Natural killer cell (primary cell): ENCODE measurements around the gene GRAPL. TPM values are rescaled to one million over a fixed set of nuclear protein-coding genes. Genes with fewer than 3 reads are reported as not detected.
"Not testable (repeated sequence)": the region's sequence is repeated elsewhere in the genome, so short reads cannot be mapped to it uniquely, and the experiment has no call there.

Source experiments
- ATAC-seq, 3 donors: fragments of 150-1000 bp in 2 of 3; fragments of 200-7000 bp in 1 of 3; cut with Tn5 transposase; 1 replicate in 1 of 3; 2 replicates in 2 of 3; pipeline ENCODE4 v1.10.0; 2021; ENCODE audit warnings: mild to moderate bottlenecking in 2 of 3, moderate library complexity in 2 of 3
- DNase-seq, 2 donors: peaks; one replicate each; pipeline versions ENCODE4 v3.0.0 to v3.0.0-alpha.2; 2013 to 2021; ENCODE audit warnings: mixed read lengths in 1 of 2
- H3K27ac ChIP-seq: one replicate; pipeline ENCODE4 v1.5.1; 2013; ENCODE audit warnings: mild to moderate bottlenecking, low read length
- H3K27me3 ChIP-seq: one replicate; pipeline ENCODE4 v1.6.1; 2013; ENCODE audit warnings: low read length; ENCODE audit not compliant: control insufficient read depth, insufficient read depth
- H3K36me3 ChIP-seq: one replicate; pipeline ENCODE4 v1.6.1; 2013; ENCODE audit warnings: low read length; ENCODE audit not compliant: control insufficient read depth, insufficient read depth
- H3K4me1 ChIP-seq: one replicate; pipeline ENCODE4 v1.6.1; 2013; ENCODE audit warnings: low read length; ENCODE audit not compliant: control insufficient read depth, insufficient read depth
- H3K4me3 ChIP-seq: one replicate; pipeline ENCODE4 v1.5.1; 2013; ENCODE audit warnings: low read length
- H3K9me3 ChIP-seq: one replicate; pipeline ENCODE4 v1.6.1; 2013; ENCODE audit warnings: low read length; ENCODE audit not compliant: control insufficient read depth, insufficient read depth
- H3K27ac Mint-ChIP-seq, 2 donors: one replicate each; pipeline ENCODE4 v1.8.0; 2022; ENCODE audit warnings: mild to moderate bottlenecking in 2 of 2, mixed read lengths in 2 of 2, moderate library complexity in 1 of 2
- H3K27me3 Mint-ChIP-seq, 2 donors: one replicate each; pipeline ENCODE4 v1.8.0; 2022; ENCODE audit warnings: low read depth in 2 of 2, mixed read lengths in 2 of 2
- H3K36me3 Mint-ChIP-seq: one replicate; pipeline ENCODE4 v1.8.0; 2022; ENCODE audit warnings: mixed read lengths
- H3K4me1 Mint-ChIP-seq, 2 donors: one replicate each; pipeline ENCODE4 v1.8.0; 2022; ENCODE audit warnings: mixed read lengths in 2 of 2
- H3K4me3 Mint-ChIP-seq: one replicate; pipeline ENCODE4 v1.8.0; 2022; ENCODE audit warnings: mild to moderate bottlenecking, moderate library complexity, mixed read lengths
- H3K9me3 Mint-ChIP-seq, 2 donors: one replicate each; pipeline ENCODE4 v1.8.0; 2022; ENCODE audit warnings: mixed read lengths in 2 of 2
- WGBS: methylation state at CpG from one replicate; pipeline ENCODE4 v1.1.7; 2013; ENCODE audit warnings: missing lambda C conversion rate; ENCODE audit not compliant: insufficient coverage; 5-methylcytosine and 5-hydroxymethylcytosine counted together
- intact Hi-C: fragments of 100-400 bp; cut with micrococcal nuclease; formaldehyde crosslinking; loops from one replicate; pipeline ENCODE4 v1.14.2; 2022
- total RNA-seq, 4 donors: library from RNA; stranded (reverse); fragments of 120-200 nt in 1 of 4; gene quantifications; one replicate each; pipeline versions ENCODE4 v1.2.3 to v1.2.4, GENCODE V29; 2013 to 2022

Gene GRAPL
- total RNA-seq, 3 donors from 2014 or later (not counting 1 experiment from before 2014, with no cell fraction given): 2.4 to 6.5 (median 4.3) TPM

- H3K27me3 Mint-ChIP-seq, H3K4me3 Mint-ChIP-seq, H3K36me3 ChIP-seq, H3K36me3 Mint-ChIP-seq, H3K27ac ChIP-seq, intact Hi-C loops, H3K4me1 ChIP-seq, H3K4me3 ChIP-seq, H3K9me3 Mint-ChIP-seq, H3K27me3 ChIP-seq, H3K4me1 Mint-ChIP-seq, H3K9me3 ChIP-seq, DNase-seq, H3K27ac Mint-ChIP-seq: not testable (repeated sequence)
- ATAC-seq: peak; percentile 48 to 72 (median 58)
- WGBS: 0% methylated on average over 2 of the region's 45 CpGs
Observed at GRCh38 chr17:19110189-19111097, 16.9 kb upstream of the GRAPL start.

GRCh38 chr17:19111111-19111711 lies 16.2 kb upstream of the GRAPL start:
- H3K9me3 ChIP-seq, intact Hi-C loops, H3K27ac ChIP-seq, H3K4me1 ChIP-seq, H3K4me1 Mint-ChIP-seq, H3K27me3 ChIP-seq, H3K36me3 ChIP-seq, H3K36me3 Mint-ChIP-seq, H3K9me3 Mint-ChIP-seq, H3K27me3 Mint-ChIP-seq: not testable (repeated sequence)
- WGBS: under 1% methylated on average over 36 of the region's 39 CpGs
- ATAC-seq (peak; percentile 77 to 80 (median 79)), DNase-seq (peak; percentile 73 to 80)
- peak overlapping the region; percentile 44 for H3K4me3 ChIP-seq
- Mint-ChIP-seq H3K27ac (peak overlapping the region; percentile 53 to 81), H3K4me3 (peak overlapping the region; percentile 81)

GRCh38 chr17:19111801-19112458 lies 15.5 kb upstream of the GRAPL start:
- not testable (repeated sequence) for H3K27me3 ChIP-seq, H3K27me3 Mint-ChIP-seq, H3K27ac ChIP-seq

DNA sequence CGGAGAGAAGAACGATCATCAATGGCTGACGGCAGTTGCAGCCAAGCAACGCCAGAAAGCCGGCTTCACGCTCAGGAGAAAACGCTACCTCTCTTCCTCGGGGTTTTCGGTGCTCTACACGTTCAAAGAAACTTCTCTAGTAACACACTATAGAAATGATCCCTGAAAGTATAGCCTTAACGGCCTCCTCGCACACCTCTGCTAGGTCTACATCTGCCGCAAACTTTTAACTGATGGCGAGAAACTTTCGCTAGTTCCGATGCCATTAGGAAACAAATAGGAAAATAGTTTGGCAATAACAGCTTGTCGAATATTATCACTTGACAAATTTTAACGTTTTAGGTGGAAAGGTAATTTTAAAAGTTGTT lies 14.9 kb upstream of the GRAPL start:
- H3K27me3 Mint-ChIP-seq, H3K9me3 Mint-ChIP-seq, H3K4me1 Mint-ChIP-seq, H3K4me3 ChIP-seq, H3K36me3 Mint-ChIP-seq, H3K27me3 ChIP-seq, H3K9me3 ChIP-seq, H3K4me1 ChIP-seq, H3K4me3 Mint-ChIP-seq, H3K36me3 ChIP-seq, ATAC-seq, H3K27ac ChIP-seq, intact Hi-C loops: not testable (repeated sequence)
- DNase-seq: peak in 1 of 2 donors; percentile 51
- peak overlapping the region in 1 of 2 donors; percentile 81 for H3K27ac Mint-ChIP-seq
- no CpG with 5 or more reads among the region's 18 CpGs for WGBS

More at GRCh38 chr17:19111801-19112458, 15.5 kb upstream of the GRAPL start:
- ATAC-seq: peak in 2 of 3 donors; percentile 36 to 60
- H3K9me3 Mint-ChIP-seq, H3K4me3 ChIP-seq, H3K9me3 ChIP-seq, H3K4me1 ChIP-seq, H3K36me3 ChIP-seq, H3K36me3 Mint-ChIP-seq, H3K4me1 Mint-ChIP-seq, intact Hi-C loops: not testable (repeated sequence)
- WGBS: 0% methylated on average over 13 of the region's 47 CpGs
- peak overlapping the region; percentile 81 for H3K4me3 Mint-ChIP-seq
- peak overlapping the region; percentile 53 to 81 for H3K27ac Mint-ChIP-seq
- DNase-seq: peak; percentile 32 to 64

GRCh38 chr17:19118695-19119094 lies 8.7 kb upstream of the GRAPL start:
- H3K27ac ChIP-seq, H3K4me3 ChIP-seq, H3K36me3 Mint-ChIP-seq, H3K36me3 ChIP-seq, intact Hi-C loops, H3K27me3 ChIP-seq, H3K4me3 Mint-ChIP-seq, H3K9me3 ChIP-seq, H3K4me1 Mint-ChIP-seq, H3K9me3 Mint-ChIP-seq, DNase-seq, H3K27me3 Mint-ChIP-seq, H3K27ac Mint-ChIP-seq, H3K4me1 ChIP-seq: not testable (repeated sequence)
- peak; percentile 67 to 90 (median 87) for ATAC-seq
- WGBS: no CpG with 5 or more reads among the region's 12 CpGs

DNA sequence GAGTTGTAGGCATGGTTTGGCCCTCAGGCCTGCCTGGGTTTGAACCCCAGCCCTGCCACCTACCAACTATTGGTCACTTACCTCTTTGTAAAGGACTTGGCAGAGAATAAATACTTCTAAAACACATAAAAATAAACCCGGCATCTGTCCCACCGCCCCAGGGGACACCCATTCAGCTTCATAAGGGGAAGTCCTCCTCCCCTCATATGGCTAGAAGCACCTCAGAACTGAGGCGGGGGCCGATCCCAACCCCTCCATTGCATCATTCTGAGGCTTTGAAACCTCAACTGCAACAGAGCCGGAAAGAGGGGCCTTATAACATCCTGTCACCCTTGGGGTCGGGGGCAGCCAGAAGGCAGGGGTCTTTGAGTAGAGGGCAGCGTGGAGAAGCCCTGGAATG lies 2.1 kb upstream of the GRAPL start:
- no CpG with 5 or more reads among the region's 7 CpGs for WGBS
- intact Hi-C loops, ATAC-seq, H3K27ac ChIP-seq, H3K36me3 Mint-ChIP-seq, H3K4me3 ChIP-seq, H3K9me3 ChIP-seq, H3K27me3 ChIP-seq, H3K27me3 Mint-ChIP-seq, H3K36me3 ChIP-seq, H3K4me1 Mint-ChIP-seq, H3K9me3 Mint-ChIP-seq, DNase-seq, H3K27ac Mint-ChIP-seq, H3K4me1 ChIP-seq, H3K4me3 Mint-ChIP-seq: not testable (repeated sequence)

GRCh38 chr17:19129500-19129899 lies 2.1 kb downstream of the GRAPL start:
- DNase-seq, H3K27ac Mint-ChIP-seq, H3K36me3 Mint-ChIP-seq, H3K4me1 ChIP-seq, intact Hi-C loops, H3K27ac ChIP-seq, ATAC-seq, H3K9me3 Mint-ChIP-seq, H3K36me3 ChIP-seq, H3K4me3 Mint-ChIP-seq, H3K27me3 Mint-ChIP-seq, H3K27me3 ChIP-seq, H3K4me1 Mint-ChIP-seq, H3K4me3 ChIP-seq, H3K9me3 ChIP-seq: not testable (repeated sequence)
- no CpG with 5 or more reads among the region's 9 CpGs for WGBS
